Activated naive CD4-positive, alpha-beta T cell treated with anti-CD3 and anti-CD28 coated beads, Interleukin-2, amount 10 ng/mL, durations not matched to agents 7 days and 5 days (primary cell): ENCODE data around the gene KDM2A.

Experiments
- CTCF ChIA-PET: fragments of 350-600 bp; sonication (Branson Sonifier 250); formaldehyde crosslinking; loops from one replicate; lab custom pipeline; 2021; ENCODE audit warnings: antibody characterized with exemption; lab: Charles Lee
- DNase-seq: peaks from one replicate; pipeline ENCODE4 v3.0.0-alpha.2; 2020
- H3K27ac Mint-ChIP-seq: one replicate; pipeline ENCODE4 v1.8.0; 2021; ENCODE audit warnings: mild to moderate bottlenecking, moderate library complexity, mixed read lengths
- H3K27me3 Mint-ChIP-seq: one replicate; pipeline ENCODE4 v1.8.0; 2021; ENCODE audit warnings: mild to moderate bottlenecking, mixed read lengths
- H3K36me3 Mint-ChIP-seq: one replicate; pipeline ENCODE4 v1.8.0; 2021; ENCODE audit warnings: mixed read lengths
- H3K4me1 Mint-ChIP-seq: one replicate; pipeline ENCODE4 v1.8.0; 2021; ENCODE audit warnings: mixed read lengths
- H3K4me3 Mint-ChIP-seq: one replicate; pipeline ENCODE4 v1.8.0; 2021; ENCODE audit warnings: mild to moderate bottlenecking, moderate library complexity, mixed read lengths
- H3K9me3 Mint-ChIP-seq: one replicate; pipeline ENCODE4 v1.8.0; 2021; ENCODE audit warnings: mixed read lengths

Gene KDM2A

DNA sequence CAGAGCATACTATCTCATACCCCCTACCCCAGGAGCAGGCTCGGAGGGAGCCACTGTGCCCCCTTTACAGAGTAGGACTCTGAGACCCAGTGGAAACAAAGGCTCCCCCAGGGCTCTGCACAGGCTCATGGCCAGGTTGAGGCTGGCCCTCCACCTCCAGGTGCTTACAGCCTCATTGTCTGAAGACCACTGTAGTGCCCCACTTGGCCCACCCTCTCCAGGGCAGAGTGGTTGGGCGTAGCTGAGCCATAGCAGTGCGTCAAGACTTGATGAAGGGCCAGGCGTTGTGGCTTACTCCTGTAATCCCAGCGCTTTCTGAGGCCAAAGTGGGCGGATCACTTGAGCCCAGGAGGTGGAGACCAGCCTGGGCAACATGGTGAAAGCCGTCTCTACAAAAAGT lies 171.7 kb downstream of the KDM2A start:
- no peak for DNase-seq
- H3K4me3 Mint-ChIP-seq: peak overlapping the region; percentile 92
- H3K27me3 Mint-ChIP-seq: peaks cover 12% of the 10 kb centered on the region
- peaks cover 65% of the 10 kb centered on the region for H3K4me1 Mint-ChIP-seq
- CTCF ChIA-PET: interaction anchor here (1.7 kb wide), 1 partner anchor 37 kb away, joined by 3 read pairs; no protein-coding TSS in a partner anchor
- H3K36me3 Mint-ChIP-seq: peaks cover 65% of the 10 kb centered on the region
- H3K27ac Mint-ChIP-seq: peak overlapping the region; percentile 42
- H3K9me3 Mint-ChIP-seq: peaks cover 2% of the 10 kb centered on the region

GRCh38 chr11:67291481-67292381 lies 172.7 kb downstream of the KDM2A start:
- Mint-ChIP-seq H3K9me3 (peaks cover 9% of the 10 kb centered on the region), H3K4me1 (peaks cover 58% of the 10 kb centered on the region), H3K27ac (peak overlapping the region; percentile 28), H3K27me3 (peaks cover 12% of the 10 kb centered on the region), H3K4me3 (peak overlapping the region; percentile 31), H3K36me3 (peaks cover 69% of the 10 kb centered on the region)
- DNase-seq: no peak
- CTCF ChIA-PET: interaction anchor here (0.7 kb wide), 1 partner anchor 91 kb away, joined by 3 read pairs; no protein-coding TSS in a partner anchor

GRCh38 chr11:67292671-67293070 lies 173.6 kb downstream of the KDM2A start:
- Mint-ChIP-seq H3K9me3 (peaks cover 13% of the 10 kb centered on the region), H3K27me3 (peaks cover 8% of the 10 kb centered on the region), H3K27ac (peak overlapping the region; percentile 60), H3K4me3 (peak overlapping the region; percentile 19), H3K36me3 (peaks cover 67% of the 10 kb centered on the region), H3K4me1 (peaks cover 51% of the 10 kb centered on the region)
- CTCF ChIA-PET: no interaction called here
- no peak for DNase-seq

- Mint-ChIP-seq H3K9me3 (peaks cover 13% of the 10 kb centered on the region), H3K27ac (peak overlapping the region; percentile 24), H3K4me3 (peak overlapping the region; percentile 19), H3K36me3 (peaks cover 69% of the 10 kb centered on the region), H3K4me1 (peaks cover 47% of the 10 kb centered on the region), H3K27me3 (peaks cover 5% of the 10 kb centered on the region)
- DNase-seq: no peak
- CTCF ChIA-PET: interaction anchor here (1.0 kb wide), 1 partner anchor 211 kb away, joined by 4 read pairs; no protein-coding TSS in a partner anchor
Measured at GRCh38 chr11:67293090-67293489, 174.0 kb downstream of the KDM2A start.

GRCh38 chr11:67295846-67296245 lies 176.8 kb downstream of the KDM2A start:
- peaks cover 40% of the 10 kb centered on the region for H3K4me1 Mint-ChIP-seq
- no peak for DNase-seq
- H3K27ac Mint-ChIP-seq: peak overlapping the region; percentile 45
- peaks cover 13% of the 10 kb centered on the region for H3K9me3 Mint-ChIP-seq
- peaks cover 75% of the 10 kb centered on the region for H3K36me3 Mint-ChIP-seq
- no peaks in the 10 kb centered on the region for H3K27me3 Mint-ChIP-seq
- no peak overlapping the region for H3K4me3 Mint-ChIP-seq
- CTCF ChIA-PET: interaction anchor here (0.7 kb wide), 1 partner anchor 49 kb away, joined by 3 read pairs; no protein-coding TSS in a partner anchor

DNA sequence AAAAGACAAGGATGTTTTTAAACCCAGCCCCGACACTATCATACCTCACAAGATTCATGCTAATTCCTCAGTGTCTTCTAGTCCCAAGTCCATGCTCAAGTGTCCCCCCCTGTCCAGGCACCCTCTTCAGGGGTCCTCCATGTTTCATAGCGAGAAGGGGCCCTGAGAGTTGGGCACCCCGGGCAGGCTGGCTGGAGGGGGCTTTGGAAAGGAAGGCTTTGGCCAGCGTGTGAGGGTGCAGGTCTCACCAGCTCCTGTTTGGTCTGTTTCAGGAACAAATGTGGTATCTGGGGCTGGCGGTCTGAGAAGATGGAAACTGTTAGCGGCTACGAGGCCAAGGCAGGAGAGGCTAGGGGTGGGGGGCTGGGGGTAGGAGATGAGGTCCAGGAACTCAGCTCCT lies 179.7 kb downstream of the KDM2A start:
- no peak overlapping the region for H3K4me3 Mint-ChIP-seq
- peaks cover 57% of the 10 kb centered on the region for H3K36me3 Mint-ChIP-seq
- CTCF ChIA-PET: no interaction called here
- H3K4me1 Mint-ChIP-seq: peaks cover 25% of the 10 kb centered on the region
- H3K9me3 Mint-ChIP-seq: peaks cover 13% of the 10 kb centered on the region
- no peaks in the 10 kb centered on the region for H3K27me3 Mint-ChIP-seq
- H3K27ac Mint-ChIP-seq: no peak overlapping the region
- no peak for DNase-seq

- CTCF ChIA-PET: no interaction called here
- Mint-ChIP-seq H3K4me1 (peaks cover 23% of the 10 kb centered on the region), H3K27me3 (peaks cover 8% of the 10 kb centered on the region), H3K36me3 (peaks cover 53% of the 10 kb centered on the region), H3K4me3 (no peak overlapping the region), H3K27ac (no peak overlapping the region), H3K9me3 (peaks cover 13% of the 10 kb centered on the region)
- no peak for DNase-seq
Measured at GRCh38 chr11:67299471-67300191, 180.6 kb downstream of the KDM2A start.

DNA sequence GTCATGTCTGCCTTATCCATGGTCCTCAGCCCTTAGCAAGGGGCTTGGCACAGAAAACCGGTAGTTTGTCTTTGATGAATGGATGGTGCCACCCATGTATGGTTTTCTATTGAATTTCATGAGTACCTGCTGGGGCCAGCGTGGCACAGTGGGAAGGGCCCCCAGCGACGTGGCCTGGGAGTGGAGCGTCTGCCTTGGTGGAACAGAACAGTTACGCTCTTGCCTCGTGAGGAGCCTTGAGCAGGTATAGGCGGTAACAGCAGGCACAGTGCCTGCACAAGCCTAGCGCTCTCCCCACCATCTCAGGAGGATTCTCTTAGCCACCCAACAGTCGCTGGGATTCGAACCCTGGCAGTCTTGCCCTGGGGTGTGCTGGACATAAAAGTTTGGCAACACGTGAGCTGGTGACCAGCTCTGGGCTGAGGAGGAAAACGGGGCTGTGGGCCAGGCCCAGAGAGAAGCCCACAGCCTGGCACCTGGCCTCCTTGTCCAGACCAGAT lies 181.2 kb downstream of the KDM2A start:
- DNase-seq: no peak
- CTCF ChIA-PET: no interaction called here
- peaks cover 12% of the 10 kb centered on the region for H3K27me3 Mint-ChIP-seq
- no peak overlapping the region for H3K4me3 Mint-ChIP-seq
- H3K4me1 Mint-ChIP-seq: peaks cover 26% of the 10 kb centered on the region
- H3K27ac Mint-ChIP-seq: no peak overlapping the region
- H3K36me3 Mint-ChIP-seq: peaks cover 48% of the 10 kb centered on the region
- peaks cover 13% of the 10 kb centered on the region for H3K9me3 Mint-ChIP-seq

DNA sequence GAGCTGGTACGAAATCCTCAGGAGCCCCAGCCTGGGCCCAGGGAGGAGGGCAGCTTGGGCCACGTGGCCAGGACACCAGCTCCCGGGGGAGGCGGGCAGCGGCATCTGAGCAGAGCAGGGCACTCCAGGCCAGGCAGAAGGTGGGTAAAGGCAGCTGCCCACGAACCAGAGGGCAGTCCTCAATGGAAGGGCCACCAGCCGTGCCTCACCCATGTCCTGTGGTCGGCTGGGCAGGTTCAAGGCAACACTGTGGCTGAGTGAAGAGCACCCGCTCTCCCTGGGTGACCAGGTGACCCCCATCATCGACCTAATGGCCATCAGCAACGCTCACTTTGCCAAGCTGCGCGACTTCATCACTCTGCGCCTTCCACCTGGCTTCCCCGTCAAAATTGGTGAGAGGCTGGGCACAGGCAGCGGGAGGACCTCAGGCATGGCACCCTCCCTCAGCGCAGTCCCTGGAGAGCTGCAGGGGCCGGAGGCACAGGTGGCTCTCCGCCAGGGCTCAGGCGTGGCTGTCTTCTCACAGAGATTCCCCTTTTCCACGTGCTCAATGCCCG lies 181.8 kb downstream of the KDM2A start:
- DNase-seq: no peak
- Mint-ChIP-seq H3K9me3 (peaks cover 10% of the 10 kb centered on the region), H3K27me3 (peaks cover 12% of the 10 kb centered on the region), H3K27ac (no peak overlapping the region), H3K4me3 (no peak overlapping the region), H3K4me1 (peaks cover 28% of the 10 kb centered on the region), H3K36me3 (peaks cover 44% of the 10 kb centered on the region)
- CTCF ChIA-PET: no interaction called here

- Mint-ChIP-seq H3K27ac (no peak overlapping the region), H3K4me1 (peaks cover 25% of the 10 kb centered on the region), H3K36me3 (peaks cover 38% of the 10 kb centered on the region)
Measured at GRCh38 chr11:67301313-67301921, 182.4 kb downstream of the KDM2A start.

DNA sequence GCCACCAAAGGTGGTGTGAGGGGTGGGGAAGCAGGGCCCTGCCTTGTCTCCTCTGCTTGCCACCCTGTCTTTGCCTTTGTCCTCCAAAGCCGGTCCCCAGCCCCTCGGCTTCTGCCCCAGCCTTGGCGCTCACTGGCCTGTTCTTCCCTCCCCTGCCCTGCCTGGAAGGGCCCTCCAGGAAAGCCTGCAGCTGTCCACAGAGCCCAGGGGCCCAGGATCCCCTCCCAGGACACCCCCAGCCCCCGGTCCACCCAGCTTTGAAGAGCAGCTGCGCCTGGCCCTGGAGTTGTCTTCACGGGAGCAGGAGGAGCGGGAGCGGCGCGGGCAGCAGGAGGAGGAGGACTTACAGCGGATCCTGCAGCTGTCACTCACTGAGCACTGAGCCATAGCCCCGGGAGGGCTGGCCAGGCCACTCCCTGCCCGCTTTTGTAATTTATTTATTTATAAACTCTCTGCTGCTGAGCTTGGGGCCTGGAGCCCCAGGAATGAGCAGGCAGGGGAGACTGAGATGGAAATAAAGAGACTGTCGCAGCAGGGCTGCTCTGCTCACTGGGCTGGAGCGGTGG lies 183.0 kb downstream of the KDM2A start:
- CTCF ChIA-PET: interaction anchor here (1.8 kb wide), 1 partner anchor 38 kb away, joined by 6 read pairs; no protein-coding TSS in a partner anchor
- H3K4me3 Mint-ChIP-seq: no peak overlapping the region
- peaks cover under 1% of the 10 kb centered on the region for H3K9me3 Mint-ChIP-seq
- H3K27ac Mint-ChIP-seq: peak overlapping the region; percentile 72
- peaks cover 12% of the 10 kb centered on the region for H3K27me3 Mint-ChIP-seq
- H3K36me3 Mint-ChIP-seq: peaks cover 32% of the 10 kb centered on the region
- DNase-seq: peak; percentile 18
- H3K4me1 Mint-ChIP-seq: peaks cover 25% of the 10 kb centered on the region

More at GRCh38 chr11:67301313-67301921, 182.4 kb downstream of the KDM2A start:
- H3K4me3 Mint-ChIP-seq: no peak overlapping the region
- peaks cover 12% of the 10 kb centered on the region for H3K27me3 Mint-ChIP-seq
- peaks cover 5% of the 10 kb centered on the region for H3K9me3 Mint-ChIP-seq
- peak; percentile 18 for DNase-seq
- CTCF ChIA-PET: no interaction called here

- Mint-ChIP-seq H3K27me3 (peaks cover 12% of the 10 kb centered on the region), H3K36me3 (peaks cover 27% of the 10 kb centered on the region), H3K9me3 (no peaks in the 10 kb centered on the region), H3K4me3 (peak overlapping the region; percentile 48), H3K4me1 (peaks cover 24% of the 10 kb centered on the region), H3K27ac (peak overlapping the region; percentile 72)
- CTCF ChIA-PET: interaction anchor here (0.6 to 1.8 kb wide), 5 partner anchors 14 to 49 kb away, joined by 3 to 6 read pairs (median 3); no protein-coding TSS in a partner anchor
- DNase-seq: peak; percentile 30
Measured at GRCh38 chr11:67302571-67303131, 183.6 kb downstream of the KDM2A start.
